GM12874 (cell line): ENCODE measurements around the gene APOC4.

Source experiments
- CTCF ChIP-seq: IDR thresholded peaks from 2 replicates; pipeline ENCODE4 v1.5.1; 2011; ENCODE audit warnings: low read depth, mild to moderate bottlenecking, control low read depth, low read length, moderate library complexity; ENCODE audit not compliant: insufficient read depth

Gene APOC4

GRCh38 chr19:44951179-44952159 is 9.4 kb downstream of the APOC4 start:
- peak; percentile 75 for TF ChIP-seq CTCF

GRCh38 chr19:44954278-44954648 is 12.2 kb downstream of the APOC4 start:
- no peak for TF ChIP-seq CTCF

- no peak for TF ChIP-seq CTCF
Observed at GRCh38 chr19:44954649-44955504, 12.8 kb downstream of the APOC4 start, which contains the start of gene CLPTM1. Gene CLPTM1 (plus strand): TSS chr19:44955380. CDS start chr19:44955396, 16 bp downstream.

- no peak for TF ChIP-seq CTCF
Observed at GRCh38 chr19:44955505-44956439, 13.7 kb downstream of the APOC4 start.

- no peak for TF ChIP-seq CTCF
Observed at GRCh38 chr19:44957526-44957925, 15.5 kb downstream of the APOC4 start.

- TF ChIP-seq CTCF, result no peak
Observed at GRCh38 chr19:44958090-44958489, 16.1 kb downstream of the APOC4 start.

- no peak for TF ChIP-seq CTCF
Observed at GRCh38 chr19:44959691-44960090, 17.7 kb downstream of the APOC4 start.
